Stimulated activated CD4-positive, alpha-beta T cell treated with anti-CD3 and anti-CD28 coated beads, Interleukin-1b, Interleukin-23, amount 100 ng/mL, for 1 hour (primary cell): ENCODE results near the gene KIF18B.
"Not testable (repeated sequence)": the region's sequence is repeated elsewhere in the genome, so short reads cannot be mapped to it uniquely, and the experiment has no call there.

Experiments
- DNase-seq, 2 donors: peaks; one replicate each; pipeline ENCODE4 v3.0.0-alpha.2; 2020; ENCODE audit warnings: low read depth in 2 of 2

Gene KIF18B

GRCh38 chr17:44969144-44969780 is 21.7 kb upstream of the KIF18B start:
- DNase-seq: no peak

DNA sequence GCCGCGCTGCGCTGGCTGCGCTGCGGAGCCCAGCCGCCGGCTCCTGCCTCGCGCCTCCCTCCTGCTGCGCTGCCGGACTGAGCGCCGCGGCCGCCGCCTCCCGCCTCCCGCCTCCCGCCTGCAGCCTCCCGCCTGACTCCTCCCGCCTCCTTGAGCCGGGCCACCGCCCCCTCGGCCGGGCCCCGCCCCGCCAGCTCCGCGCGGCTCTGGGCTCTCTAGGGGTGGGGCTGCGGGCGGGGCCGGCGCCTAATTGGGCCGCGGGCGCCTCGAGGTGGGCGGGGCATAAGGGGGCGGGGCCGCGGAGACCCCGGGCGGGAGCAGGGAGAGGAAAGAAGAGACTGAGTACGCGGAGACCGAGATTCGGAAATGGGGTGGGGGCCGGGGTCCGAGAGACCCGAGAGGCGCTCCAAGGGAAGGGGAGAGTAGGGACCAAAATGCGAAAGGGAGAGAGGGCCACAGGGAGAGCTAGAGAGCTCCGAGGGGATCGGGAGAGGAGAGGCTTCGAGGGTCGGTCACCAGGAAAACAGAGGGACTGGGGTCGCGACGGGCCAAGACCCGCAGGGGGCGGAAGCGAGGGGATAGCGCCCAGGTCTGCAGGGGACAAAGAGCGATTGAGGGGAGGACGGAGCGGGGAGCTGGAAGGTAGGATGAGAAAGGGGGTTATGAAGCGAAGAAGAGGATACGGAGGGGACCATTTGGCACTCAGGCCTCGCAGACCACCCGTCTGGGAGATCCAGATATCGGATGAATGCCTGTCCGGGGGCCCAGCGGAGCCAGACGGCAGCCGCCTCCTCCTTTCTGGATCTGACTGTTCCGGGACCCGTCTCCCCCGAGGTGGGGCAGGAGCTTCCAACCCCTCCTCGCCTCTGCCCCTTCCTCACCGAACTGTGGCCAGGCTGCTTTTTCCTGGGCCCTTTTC is 20.9 kb upstream of the KIF18B start, which contains the start of gene C1QL1:
Gene C1QL1 (minus strand): TSS at position 79 of the 919 bp plus-strand sequence. CDS start 255 bp downstream, outside the sequence.
- peak; percentile 66 to 88 for DNase-seq

DNA sequence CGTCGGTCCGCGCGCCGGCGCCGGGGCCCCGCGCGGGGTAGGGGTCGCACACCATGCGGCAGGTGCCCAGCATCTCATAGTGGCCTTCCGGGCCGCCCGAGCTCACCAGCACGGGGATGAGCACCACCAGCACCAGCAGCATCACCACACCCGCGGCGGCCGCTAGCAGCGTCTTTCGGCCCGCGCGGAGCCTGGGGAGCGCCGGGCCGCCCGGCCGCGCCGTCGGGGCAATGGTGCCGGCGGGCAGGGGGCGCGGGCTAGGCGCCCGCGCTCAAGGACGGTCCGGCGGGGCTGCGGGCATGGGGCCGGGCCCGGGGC is 20.3 kb upstream of the KIF18B start:
- DNase-seq: no peak

GRCh38 chr17:44967026-44967906 is 19.7 kb upstream of the KIF18B start:
- DNase-seq: no peak

GRCh38 chr17:44966348-44967025 is 18.9 kb upstream of the KIF18B start:
- no peak for DNase-seq

DNA sequence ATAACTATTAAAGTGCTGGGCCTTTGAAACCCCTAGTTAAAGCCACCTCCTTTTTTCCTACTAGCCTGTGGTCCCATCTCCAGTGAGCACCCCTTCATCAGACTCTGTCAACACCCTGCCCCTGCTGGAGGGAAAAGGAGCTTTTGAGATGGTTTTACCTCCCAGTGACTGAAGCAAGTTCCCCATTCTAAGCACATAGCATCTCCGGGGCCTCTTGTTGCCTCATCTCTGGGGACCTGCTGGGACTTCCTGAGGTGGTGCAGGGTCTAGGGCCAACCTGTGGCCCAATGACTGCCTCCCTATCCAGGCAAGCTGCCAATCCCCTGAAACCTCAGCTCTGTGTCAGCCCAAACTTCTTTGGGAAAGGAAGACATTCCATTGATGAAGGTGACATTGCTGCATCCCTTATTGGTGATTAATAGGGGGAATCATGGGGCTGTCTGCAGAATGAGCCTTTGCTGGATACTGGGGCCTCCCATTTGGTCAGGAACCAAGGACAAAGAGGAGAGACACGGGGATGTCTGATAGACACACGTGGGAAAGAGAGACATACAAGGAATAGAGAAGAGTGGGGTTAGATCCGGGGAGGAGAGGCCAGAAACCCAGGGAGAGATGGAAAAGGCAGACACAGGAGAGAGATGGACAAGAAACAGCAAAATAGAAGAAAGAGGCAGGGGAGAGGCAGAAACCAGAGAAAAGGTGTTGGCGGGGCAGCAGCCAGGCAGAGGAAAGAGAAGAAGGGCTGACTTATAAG is 18.1 kb upstream of the KIF18B start:
- DNase-seq: no peak

DNA sequence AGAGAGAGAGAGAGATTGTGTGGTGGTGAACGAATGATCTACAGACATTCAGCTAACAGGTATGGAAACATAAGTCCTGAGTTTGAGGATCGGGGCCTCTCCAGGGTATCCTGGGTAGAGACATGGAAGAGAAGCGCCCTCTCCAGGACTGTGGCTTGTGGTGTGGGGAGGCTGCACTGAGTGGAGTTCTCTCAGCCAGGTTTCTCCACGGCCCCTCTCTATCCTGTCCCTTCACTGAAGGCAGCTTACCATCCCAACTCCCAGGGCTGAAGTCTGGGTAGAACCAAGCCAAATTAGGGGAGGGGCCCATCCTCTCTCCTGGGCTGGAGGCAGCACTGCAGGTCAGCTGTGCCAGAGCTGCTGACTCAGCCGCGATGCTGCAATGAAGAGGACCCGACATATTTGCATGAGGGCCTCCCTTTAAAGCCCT is 14.4 kb upstream of the KIF18B start:
- no peak for DNase-seq

DNA sequence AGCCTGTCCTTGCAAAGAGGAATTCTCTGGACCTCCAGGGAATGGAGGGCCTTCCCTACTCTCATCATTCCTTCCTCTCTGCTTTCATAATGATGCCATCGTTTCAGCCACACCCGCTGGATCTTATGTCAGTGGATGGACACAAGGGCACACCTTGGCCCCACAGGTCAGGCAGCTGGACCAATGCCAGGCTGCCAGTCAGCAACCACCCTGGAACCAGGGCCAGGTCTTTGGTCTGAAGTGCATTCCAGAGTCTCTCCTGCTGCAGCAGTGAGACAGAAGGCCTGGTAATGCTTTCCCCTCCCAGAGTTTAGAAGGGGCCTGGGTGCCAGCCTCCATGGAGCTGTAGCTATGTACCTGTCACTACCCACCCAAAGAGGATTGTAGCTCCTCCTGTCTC is 13.1 kb upstream of the KIF18B start:
- no peak for DNase-seq

DNA sequence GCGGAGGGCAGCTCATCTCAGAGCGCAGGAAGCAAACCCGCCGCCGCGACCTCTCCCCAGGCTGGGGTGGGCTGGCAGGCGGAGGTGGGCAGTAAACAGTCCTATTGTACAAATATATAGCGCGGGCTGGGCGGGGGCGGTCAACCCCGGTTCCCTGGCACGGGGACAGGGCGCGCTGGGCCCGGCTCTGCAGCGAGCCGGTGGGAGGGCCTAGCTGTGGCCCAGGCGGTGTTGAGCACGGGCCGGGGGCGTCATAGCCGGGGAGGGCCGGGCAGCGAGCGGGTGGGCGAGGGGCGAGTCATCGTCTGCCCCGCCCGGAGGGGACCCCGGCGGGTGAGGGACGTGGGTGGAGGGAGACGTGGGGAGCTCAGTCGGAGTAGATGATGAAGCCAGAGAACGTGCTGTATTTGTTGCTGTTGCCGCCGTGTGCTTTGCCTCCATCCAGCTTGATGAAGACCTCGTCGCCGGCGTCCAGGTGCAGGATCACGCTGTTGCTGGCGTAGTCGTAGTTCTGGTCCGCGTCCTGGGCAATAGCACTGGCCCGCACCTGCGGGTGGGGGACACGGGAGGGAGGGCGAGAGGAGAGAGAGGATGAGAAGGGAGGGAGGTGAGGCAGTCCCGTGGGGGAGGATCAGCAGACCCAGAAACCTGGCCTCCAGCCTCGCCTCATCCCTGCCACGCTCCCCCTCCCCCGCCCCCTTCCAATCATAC is 12.4 kb upstream of the KIF18B start:
- no peak for DNase-seq

DNA sequence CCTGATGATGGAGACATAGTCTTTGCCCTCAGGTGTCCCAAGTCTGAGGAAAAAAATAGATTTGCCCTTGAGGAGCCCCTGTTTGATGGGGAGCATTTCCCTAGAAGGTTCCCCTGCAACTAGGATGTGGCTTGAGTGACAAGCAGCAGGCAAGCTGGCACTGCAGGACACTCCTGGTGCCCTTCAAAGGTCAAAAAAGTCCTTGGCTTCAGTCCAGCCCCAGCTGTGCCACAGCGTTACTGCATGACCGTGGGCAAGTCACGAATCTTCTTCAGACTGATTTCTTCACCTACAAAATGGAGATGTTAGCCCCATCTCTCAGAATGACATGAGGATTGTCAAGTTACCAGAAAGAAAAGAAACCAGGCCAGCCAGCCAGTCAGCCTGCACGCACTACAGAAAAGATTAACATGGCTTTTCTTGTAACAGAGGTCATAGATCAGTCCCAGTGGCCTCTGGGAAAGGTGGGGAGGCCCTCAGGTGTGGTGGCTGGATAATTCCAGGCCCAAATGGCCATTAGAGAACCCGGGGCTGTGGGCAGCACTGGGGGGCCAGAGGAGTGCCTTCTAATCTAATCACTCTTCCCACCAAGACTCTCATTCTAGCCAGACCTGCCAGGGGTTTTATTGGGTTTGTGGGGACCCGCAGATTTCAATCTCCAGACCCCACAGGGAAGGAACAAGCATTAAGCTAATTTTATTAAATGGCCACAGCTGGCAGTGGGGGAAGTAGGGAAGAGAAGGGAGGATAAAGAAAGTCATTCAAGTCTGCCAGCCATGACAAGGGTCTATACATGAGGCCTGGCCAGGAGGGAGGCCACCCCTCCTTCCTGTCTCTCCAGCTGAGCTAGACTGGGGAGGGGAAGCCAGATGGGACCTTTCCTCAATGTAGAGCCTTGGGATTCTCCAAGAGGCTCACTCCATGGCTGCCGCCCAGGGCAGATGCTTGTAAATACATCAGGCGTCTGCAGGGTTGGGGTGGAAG is 9.7 kb upstream of the KIF18B start:
- no peak for DNase-seq

- no peak for DNase-seq
Measured at GRCh38 chr17:44955674-44956425, 8.3 kb upstream of the KIF18B start.

GRCh38 chr17:44952946-44953475 is 5.4 kb upstream of the KIF18B start:
- DNase-seq: no peak

GRCh38 chr17:44948315-44948795 is 782 bp upstream of the KIF18B start:
- DNase-seq: no peak

DNA sequence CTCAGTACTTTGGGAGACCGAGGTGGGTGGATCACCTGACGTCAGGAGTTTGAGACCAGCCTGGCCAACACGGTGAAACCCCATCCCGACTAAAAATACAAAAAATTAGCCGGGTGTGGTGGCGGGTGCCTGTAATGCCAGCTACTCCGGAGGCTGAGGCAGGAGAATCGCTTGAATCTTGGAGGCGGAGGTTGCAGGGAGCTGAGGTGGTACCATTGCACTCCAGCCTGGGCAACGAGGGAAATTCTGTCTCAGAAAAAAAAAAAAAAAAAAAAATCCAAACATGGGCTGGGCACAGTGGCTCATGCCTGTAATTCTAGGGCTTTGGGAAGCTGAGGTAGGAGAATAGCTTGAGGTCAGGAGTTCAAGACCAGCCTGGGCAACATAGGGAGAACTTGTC is 1.9 kb downstream of the KIF18B start:
- DNase-seq: not testable (repeated sequence)

DNA sequence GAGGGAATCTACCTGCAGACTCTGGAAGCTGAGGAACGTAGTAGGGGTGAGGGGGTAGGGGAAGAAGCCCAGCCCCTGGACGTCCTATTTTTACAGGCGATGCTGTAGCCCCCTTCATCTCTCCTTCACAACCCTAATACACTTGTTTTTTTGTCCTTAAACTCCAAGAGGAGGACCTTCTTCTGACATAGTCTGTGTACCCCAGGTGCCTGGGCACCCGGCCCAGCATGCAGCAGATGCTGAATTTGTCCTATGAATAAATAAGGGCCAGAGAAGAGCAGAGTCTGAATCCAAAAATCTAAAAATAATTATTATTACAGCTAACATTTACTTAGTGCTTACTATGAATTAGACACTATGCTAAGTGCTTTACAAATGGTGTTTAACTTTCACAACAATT is 5.1 kb downstream of the KIF18B start:
- DNase-seq: no peak

DNA sequence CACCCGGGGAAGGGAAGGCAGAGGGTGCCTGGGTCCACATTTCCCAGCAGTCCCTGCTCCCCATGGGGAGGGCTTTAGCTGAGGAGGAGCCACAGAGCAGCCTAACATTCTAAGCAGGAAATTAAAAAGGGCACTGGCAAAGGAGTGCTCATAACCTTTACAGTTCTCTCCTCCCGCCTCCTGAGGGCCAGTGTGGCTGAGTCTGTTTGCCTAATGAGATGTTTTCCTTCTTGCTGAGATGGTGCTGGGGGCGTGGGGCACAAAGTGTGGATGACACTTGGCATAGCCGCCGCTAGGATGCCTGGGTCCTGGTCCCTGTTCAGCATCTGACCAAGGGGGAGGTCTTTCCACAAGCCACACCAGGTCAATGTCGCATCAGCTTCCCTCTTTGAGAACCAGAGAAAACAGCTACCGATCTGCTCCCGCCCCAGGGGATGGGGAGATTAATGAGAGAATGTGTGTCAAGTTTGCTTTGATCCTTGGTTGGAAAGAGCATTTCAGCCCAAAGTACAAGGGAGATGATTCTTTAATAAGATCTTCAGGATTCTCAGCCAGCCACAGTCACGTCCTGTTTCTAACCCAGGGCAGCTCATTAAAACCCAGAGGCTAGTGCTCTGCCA is 5.8 kb downstream of the KIF18B start:
- no peak for DNase-seq

DNA sequence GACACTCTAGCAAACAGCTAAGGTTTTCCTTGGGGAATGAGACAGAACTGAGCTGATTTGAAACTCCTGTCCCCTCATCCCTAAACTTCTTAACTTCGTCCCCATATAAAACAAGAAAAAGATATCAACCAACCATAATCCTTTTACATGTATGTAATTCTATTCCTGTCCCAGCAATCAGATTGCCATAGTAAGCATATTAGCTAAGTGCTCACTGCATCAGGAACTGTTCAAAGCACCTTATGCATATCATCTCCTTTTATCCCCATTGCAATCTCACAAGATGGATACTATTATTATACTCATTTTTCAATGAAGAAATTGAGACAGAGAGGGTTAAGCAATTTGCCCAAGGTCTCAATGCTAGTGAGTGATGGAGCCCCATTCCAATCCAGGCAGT is 6.8 kb downstream of the KIF18B start:
- no peak for DNase-seq
